Activated CD4-positive, alpha-beta T cell treated with anti-CD3 and anti-CD28 coated beads, Interleukin-10, Interleukin-2, amounts not matched to agents 100 ng/mL and 50 ng/mL, durations not matched to agents 16 hours and 8 hours (primary cell): ENCODE results near the gene BMPR1A.

Experiments used
- DNase-seq: peaks from one replicate; pipeline ENCODE4 v3.0.0-alpha.2; 2020

BMPR1A gene

DNA sequence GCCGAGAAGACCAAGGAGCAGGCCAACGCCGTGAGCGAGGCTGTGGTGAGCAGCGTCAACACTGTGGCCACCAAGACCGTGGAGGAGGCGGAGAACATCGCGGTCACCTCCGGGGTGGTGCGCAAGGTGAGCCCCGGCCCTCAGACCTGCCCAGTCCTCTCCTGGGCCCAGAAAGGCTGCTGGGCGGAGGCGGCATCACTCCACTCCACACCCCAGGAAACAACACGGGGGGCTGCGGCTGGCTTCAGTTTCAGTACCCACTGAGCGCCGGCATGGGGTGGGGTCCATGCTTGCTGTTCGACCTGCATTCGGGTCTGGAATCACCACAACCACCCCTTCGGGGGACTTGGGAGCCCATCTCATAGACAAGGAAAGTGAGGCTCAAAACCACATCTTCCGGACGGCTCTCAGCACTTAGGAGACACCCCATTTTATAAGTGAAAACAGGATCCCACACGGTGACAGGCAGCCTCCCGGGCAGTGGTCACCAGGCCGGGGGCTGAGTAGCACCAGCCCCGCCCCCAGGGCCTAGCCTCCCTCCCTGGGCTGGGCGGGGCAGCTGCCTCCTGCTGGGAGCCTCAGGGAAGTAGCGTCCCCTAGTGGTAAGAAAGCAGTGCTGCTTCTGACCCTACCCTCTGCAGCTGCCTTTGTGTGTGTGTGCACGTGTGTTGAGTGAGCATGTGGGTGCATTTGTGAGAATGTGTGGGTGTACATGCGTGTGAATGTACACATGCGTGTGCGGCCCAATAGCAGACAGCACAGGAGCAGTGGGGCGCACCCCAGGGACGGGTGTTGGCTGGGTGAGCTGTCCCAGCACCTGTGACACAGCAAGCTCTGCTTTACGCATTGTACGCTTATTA lies 203.8 kb downstream of the BMPR1A start:
- peak; percentile 74 for DNase-seq

DNA sequence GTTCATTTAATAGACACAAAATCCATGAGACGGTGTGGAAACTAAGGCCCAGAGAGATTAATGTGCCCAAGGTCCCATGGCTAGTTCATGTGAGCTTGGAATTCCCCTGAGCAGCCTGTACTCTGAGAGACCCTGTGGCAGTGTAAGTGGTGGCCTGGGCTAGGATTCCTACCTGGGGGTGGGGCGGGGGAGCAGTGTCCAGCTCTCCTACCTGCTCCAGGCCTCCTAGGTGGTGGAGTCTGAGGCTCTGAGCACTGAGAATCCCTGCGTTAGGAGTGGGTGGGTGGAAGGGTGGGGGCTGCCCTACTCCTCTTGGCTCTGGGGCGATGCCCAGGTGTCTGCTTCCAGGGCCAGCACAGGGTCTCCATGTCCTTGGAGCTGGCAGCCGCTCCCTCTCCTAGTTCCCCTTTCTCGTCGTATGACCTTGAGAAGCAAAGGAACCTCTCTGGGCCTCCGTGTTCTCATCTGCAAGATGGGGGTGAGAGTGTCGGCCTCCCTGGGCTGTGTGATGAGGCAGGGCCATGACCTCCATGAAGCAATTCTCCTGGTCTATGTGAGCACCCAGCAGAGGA lies 204.5 kb downstream of the BMPR1A start:
- DNase-seq: no peak

DNA sequence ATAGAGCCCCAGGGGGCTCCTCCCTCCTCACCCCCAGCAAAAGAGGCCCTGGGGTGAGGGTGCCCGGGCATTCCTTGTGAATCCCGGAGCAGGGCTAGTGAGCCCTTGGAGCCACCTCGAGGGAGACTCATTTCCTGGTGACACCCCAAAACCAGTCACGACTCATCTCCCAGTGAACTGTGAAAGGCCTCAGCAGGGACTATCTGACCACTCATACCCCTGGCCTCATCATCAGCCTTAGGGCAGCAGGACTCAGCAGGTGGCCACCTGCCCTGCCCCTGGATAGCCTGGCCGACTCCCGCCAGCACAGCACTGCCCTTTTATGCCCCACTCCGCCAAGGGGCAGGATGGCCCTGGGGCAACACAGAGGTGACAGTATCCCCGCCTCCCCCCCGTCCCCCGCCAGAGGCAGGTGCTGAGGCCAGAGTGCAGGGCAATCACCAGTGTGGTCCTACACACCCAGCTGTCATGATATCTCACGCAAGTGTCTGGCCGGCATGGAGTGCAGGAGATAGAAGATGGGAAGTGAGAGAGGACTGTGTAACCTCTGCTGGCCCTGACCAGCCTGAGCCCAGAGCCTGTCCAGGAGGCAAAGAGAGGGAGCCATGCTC lies 205.2 kb downstream of the BMPR1A start:
- no peak for DNase-seq

DNA sequence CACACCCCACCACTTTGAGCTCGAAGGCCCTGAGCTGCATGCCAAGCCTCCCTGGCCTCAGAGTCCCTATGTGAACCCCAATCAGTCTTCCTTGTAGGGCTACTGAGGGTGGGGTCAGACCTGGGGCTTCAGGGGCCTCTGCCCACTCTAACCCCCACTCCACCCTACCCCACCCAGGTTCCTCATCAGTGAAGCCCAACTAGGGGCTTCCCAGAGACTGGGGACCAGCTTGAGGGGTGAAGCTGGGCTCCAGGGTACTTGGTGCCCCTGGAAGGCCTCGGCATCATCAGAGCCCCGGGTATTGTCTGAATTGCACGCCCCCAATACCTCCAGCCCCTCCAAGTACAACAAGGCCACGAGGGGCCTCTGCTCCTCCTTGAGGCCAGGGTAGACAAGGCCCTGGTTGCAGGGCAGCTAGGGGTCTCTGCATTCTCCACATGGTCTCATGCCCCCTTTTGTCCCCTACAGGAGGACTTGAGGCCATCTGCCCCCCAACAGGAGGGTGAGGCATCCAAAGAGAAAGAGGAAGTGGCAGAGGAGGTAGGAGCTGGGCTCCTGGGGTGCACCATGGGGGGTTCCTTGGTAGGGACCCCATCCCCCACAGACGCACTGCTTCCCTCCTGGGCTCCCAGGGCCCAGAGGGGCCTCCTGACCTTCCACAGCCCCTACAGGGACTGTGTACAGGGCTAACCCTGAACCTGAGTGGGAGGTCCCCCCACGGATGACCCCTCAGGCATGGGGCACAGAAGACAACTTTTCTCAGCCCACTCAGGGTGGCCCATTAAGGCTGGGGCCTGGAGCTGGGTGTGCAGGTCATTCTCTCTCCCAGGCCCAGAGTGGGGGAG lies 205.9 kb downstream of the BMPR1A start:
- no peak for DNase-seq

DNA sequence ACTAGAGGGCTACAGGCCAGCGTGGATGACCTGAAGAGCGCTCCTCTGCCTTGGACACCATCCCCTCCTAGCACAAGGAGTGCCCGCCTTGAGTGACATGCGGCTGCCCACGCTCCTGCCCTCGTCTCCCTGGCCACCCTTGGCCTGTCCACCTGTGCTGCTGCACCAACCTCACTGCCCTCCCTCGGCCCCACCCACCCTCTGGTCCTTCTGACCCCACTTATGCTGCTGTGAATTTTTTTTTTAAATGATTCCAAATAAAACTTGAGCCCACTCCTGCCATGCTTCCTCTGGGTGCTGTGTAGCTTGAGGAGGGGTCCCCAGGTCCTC lies 206.5 kb downstream of the BMPR1A start:
- no peak for DNase-seq

DNA sequence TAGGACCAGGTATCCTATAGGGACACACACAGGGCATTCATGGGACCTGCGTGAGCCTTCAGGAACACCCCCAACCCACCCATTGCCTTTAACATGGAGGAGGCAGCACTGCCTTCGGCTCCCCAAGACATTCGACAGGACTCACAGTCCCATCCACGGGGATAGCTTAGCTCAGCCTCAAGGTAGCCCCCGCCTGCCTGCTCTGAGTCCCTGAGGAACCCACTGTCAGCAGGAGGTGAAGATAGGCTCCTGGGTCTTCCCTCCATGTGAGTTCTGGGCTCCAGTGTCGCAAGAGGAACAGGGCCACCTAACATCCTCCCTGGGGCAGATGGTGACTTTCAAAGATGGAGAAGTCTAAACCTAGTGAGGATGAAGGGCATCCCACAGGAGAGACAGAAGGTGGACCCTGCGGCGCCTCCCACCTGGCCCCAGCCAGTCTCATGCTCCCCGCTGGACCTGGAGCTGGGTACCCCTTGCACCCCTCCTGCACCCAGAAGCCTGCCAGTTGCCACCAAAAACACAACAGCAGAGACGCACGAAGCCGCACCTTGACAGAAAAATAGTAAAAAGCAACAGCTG lies 207.0 kb downstream of the BMPR1A start:
- no peak for DNase-seq

DNA sequence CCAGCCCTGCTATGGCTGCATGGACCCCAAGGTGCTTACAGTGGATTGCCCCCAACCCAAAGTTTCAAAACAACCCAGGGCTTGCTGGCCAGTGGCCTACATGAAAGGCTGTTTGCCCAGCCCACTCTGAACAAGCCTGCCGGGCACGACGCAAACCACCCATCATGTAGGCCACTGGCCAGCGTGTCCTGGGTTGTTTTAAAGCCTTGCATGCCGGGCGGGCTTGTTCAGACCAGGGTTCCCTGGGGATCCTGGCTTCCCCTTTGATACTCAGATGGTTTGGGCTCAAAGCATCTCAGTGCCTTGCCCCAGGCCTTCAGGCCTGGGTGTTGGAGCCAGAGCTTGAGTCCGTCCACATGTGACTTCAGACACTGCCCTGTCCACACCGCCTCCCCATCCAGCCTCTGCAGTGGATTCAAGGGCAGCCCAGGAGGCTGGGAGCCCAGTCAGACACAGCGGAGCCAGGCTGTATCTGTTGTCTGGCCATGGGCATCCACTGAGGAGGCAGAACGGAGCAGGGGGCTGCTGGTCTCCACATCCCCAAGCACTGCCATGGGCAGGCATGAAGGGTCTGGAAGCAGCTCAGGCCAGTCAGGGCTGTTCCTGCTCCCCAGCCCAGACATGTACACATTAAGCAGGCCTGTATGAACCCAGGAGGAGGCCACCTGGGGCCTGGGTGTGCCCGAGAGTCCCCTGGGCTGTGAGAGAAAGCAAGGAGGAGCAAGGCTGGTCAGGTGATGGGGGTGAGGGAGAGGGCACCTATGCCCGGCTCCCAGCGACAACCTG lies 207.8 kb downstream of the BMPR1A start:
- DNase-seq: no peak

DNA sequence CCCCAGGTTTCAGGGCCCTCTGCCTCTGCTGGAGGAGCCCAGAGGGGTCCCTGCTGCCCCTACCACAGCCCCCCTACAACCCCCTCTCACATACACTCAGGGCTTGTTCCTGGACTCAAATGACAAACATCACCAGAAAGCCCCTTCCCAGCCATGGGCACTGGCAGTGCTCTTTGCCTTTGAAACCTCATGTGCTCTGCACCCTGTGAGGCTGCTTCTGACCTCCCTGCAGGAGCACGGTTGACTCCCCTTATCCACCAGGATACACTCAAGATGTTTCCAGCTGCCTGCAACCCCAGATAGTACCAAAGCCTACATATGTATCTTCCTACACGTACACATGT lies 208.4 kb downstream of the BMPR1A start:
- DNase-seq: no peak

DNA sequence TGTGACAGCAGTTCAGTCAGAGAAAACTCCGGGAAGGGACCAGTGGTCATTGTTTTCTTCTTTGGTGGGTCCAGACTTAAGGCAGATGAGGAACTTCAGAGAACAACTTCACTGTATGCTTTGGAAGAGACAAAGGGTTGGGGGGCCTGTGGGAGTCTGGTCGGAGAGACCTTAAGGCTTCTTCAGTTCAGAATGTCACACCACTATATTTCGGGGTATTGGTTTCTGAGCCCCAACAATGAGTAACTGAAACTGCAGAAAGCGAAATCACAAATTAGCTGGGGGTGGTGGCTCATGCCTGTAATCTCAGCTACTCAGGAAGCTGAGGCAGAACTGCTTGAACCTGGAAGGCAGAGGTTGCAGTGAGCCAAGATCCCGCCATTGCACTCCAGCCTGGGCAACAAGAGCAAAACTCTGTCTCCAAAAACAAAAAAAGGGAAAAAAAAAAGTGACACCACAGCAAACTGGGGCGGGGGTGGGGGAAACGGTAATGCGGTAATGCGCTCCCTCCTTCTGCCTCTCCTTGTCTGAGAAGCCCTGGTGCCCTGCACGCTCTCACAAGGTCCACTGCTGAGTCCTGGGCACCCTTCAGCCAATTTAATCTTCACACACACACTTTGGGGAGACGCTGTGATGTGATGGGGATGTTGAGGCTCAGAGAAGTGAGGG lies 209.7 kb downstream of the BMPR1A start:
- peak; percentile 46 for DNase-seq

DNA sequence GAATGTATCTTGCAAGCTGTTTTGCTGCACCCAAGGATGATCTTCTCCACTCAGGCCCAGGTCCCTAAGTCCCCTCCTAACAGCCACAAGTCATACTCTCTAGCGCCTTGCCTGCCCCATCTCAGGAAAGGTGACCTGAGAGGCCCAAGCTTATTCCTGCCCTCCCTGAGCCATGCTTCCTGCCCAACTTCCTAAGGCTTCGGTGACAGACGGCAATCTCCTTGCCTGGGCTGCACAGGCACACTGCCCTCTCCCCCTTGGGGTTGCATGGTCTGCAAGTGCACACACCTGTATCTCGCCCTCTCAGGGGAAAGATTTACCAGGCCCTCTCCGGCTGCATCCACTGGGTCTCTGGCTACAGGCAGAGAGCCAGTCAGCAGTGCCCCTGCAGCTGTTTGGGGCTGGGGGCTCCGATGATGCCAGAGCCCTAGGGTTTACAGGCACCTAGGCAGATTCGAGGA lies 211.1 kb downstream of the BMPR1A start:
- DNase-seq: no peak

DNA sequence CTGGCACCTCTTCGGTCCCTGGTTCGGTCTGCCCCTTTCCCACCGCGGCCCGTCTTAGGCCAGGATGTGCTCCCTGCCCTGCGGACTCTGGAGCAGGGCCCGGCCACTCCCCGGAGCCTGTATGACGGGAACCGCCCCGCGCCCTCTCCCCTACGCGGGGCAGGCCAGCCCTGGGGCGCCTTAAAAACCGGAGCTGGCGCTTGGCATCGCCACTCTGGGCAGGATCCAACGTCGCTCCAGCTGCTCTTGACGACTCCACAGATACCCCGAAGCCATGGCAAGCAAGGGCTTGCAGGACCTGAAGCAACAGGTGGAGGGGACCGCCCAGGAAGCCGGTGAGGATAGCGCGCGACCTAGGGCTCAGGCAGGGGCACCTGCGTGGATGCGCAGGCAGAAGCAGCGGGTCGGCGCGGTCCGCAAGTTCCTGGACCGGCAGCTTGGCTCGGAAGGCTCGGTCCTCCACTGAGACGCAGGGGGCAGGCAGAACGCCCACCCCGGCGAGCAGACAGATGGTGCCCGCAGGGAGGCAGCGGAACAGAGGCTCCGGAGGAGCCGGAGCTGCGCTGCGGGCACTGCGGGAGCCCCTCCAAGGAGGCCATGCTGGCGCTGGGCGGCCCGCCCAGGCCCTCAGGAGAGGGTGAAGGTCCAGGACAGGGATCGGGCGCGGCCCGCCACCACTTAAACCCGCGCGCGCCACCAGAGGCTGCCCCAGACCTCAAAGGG lies 212.0 kb downstream of the BMPR1A start, which contains the start of gene ADIRF:
Gene ADIRF, plus strand, starts transcription at position 212 of the 723 bp plus-strand sequence. Its CDS starts 63 bp downstream, at position 275.
- DNase-seq: no peak

DNA sequence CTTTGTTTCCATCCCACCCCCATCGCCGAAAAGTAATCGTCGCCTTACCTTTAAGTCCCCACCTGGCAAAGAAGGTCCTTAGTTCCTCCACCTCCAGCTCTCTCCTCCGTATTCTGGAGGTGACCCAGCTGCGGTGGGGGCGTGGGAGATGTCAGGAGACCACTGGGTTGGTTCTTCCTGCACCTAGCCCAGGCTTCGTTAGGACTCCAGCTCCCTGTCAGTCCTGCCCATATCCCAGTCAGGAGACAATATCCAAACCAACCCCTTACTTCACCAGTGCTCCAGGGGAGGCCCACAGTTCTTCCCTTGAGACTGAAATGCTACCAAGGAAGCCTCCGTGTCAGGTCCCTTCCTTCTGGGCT lies 212.6 kb downstream of the BMPR1A start:
- DNase-seq: no peak

DNA sequence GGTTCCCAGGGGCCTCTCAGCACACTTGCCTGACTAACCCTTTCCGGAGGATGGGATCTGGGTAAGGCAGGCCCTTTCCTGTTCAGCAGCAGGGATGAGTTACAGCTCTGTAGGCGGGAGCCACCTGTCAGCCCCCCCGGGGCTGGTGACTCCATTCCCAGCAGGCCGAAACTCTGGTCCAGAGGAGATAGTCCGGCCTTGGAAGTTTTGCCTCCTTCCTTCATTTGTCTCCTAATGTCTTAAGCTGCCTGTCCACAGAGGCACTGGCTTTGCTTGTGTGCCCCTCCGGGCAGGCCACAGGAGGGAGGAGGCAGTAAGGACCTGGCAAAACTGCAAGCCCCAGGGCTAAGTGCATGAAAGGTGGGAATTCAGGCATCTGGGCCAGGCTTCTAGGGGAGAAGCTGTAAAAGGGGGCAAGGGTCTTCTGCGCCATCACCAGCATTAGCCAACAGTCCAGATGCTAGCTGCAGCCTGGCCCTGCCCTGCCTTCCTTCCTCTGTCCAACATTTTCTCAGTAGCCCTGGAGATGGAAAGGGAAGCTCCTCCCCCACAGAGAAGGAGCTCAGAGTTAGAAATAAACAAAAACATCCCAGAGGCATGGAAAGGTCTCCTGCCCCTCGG lies 213.1 kb downstream of the BMPR1A start:
- DNase-seq: no peak

DNA sequence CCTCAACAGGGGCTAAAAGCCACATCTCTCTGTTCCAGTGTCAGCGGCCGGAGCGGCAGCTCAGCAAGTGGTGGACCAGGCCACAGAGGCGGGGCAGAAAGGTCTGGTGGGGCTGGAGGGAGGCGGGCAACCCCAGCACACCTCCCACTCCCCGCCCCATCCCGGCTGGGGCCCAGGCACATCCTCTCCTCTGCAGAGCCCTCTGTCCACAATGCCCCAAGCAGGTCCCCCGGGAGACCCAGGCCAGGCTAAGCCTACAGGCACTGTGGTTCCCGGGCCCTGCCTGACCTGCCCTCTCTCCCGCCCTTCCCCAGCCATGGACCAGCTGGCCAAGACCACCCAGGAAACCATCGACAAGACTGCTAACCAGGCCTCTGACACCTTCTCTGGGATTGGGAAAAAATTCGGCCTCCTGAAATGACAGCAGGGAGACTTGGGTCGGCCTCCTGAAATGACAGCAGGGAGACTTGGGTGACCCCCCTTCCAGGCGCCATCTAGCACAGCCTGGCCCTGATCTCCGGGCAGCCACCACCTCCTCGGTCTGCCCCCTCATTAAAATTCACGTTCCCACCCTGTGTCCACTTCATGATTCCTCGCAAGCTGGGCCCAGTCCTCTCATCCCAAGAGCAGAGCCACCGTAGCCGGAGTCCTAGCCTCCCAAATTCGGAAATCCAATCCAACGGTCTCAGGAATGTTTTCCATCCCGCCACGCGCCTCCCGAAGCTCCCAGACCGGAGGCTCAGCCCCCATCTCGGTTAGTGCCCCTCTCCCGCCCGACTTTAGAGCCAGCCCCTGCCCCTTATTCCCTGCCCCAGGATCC lies 214.0 kb downstream of the BMPR1A start:
- DNase-seq: no peak

DNA sequence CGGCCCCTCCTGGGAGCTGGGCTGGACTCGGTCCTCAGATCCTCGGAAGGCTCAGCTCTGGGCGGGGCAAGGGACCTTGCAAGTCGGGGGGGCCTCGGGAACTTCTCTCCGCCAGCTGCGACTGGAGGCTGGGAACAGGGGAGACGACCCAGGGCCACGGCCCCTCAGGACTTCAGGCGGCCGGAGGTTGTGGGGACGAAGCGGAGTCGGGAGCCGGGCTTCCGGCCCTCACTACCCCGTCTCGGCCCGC lies 214.5 kb downstream of the BMPR1A start:
- DNase-seq: no peak

DNA sequence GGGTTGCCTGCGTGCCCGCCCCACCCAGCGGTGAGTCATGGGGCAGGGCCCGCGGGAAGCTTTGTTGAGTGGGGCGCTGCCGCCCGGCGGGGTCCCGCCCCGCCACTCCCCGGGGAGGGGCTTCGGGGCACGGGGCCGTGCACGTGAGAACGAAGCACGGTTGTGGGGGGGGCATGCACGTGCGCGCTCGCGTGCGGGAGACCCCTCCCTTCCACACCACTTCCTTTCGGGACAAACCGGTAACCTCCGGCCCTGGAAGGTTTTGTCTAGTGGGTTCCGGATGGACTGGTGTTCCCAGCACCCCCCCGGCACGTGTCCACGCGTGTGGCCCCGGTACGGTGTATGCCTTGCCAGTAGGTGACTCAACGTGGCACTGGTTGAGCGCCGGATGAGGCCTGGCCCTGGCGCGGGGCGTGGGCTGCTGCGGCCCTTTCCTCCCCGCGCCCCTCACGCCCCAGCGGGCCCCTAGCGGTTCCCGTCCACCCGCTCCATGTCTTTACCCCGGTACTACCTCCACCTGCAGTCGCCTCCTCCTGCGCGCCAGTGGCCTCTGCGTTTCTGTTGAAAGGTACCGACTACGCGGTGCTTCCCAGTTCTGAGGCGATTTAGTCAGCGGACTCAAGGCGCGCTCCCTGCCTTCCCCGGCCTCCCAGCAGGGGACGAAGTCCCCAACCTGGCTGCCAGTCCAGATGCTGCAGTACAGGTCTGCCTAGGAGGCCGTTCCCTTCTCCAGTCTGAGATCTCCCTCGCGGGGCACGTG lies 215.0 kb downstream of the BMPR1A start:
- peak; percentile 88 for DNase-seq

DNA sequence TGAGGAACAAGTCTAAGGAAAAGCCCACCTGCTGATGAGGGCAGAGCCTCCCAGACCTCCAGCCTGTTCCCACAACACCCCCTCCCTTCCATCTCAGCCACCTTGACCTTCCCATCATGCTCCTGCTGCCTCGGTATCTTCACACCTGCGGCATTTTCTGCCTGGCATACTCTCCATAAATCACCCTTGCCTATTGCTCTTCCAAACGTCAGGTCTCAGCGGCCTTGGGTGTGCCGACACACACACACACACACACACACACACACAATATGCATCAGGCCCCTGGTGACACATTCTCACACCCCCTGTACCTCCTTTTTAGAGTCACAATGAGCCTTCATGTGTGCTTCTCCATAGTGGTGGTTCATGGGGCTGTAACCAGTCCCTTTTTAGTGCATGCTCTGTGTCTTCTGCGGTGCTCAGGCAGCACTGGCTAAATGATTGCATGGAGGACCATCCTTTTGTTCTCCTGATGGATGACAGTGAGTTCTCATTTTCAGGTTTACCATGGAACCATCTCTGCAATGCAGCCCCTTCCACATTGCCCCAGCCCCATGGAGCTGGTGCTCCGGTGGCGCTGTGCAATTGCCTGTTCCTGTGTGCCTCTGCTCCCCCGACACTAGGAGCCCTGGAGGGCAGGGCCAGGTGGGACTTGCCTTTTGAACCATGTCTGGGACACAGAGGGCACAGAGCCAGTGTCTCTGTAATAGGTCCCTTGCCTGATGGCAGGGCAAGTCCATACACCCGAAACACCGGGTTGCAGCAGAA lies 216.4 kb downstream of the BMPR1A start:
- no peak for DNase-seq

DNA sequence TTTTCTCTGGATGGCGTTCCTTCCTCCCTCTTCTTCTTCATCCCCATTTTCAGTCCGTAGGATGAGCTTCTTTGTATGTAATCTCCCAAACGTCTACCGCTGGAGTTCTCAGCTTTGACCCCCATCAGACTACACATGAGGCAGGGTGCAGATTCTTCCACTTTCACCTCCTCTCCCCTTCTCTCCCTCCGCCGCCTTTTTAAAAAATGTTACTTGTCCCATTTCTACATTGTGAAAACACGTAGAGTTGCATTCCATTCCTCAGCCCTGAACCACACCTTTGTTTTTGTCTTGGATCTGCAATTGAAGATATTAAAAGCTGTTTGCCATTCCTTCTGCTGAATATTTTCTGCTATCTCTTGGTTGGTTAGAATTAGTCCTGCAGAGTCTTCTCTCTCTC lies 218.1 kb downstream of the BMPR1A start:
- no peak for DNase-seq
